Inferior parietal cortex (tissue), 1 donor: Measurements from ENCODE around the gene MEPCE.
A peak's percentile ranks its signal among the peaks of the same experiment; 100 is the strongest.
"Not testable (repeated sequence)": the region's sequence is repeated elsewhere in the genome, so short reads cannot be mapped to it uniquely, and the experiment has no call there.

Experiments used
- DNase-seq: peaks from one replicate; pipeline ENCODE4 v3.0.0-alpha.2; 2016; ENCODE audit errors: extremely low spot score

The MEPCE gene

GRCh38 chr7:100429637-100430492, at the start of gene MEPCE:
TSS of gene MEPCE (plus strand) at chr7:100429831. CDS start at chr7:100430019, 188 bp downstream.
- peak; percentile 94 for DNase-seq

- no peak for DNase-seq
Measured at GRCh38 chr7:100380196-100380595, 49.4 kb upstream of the MEPCE start.

- not testable (repeated sequence) for DNase-seq
Measured at GRCh38 chr7:100381531-100382233, 47.9 kb upstream of the MEPCE start.

GRCh38 chr7:100382234-100382853, 47.3 kb upstream of the MEPCE start:
- DNase-seq, result not testable (repeated sequence)

- DNase-seq, result no peak
Measured at GRCh38 chr7:100384628-100385294, 44.9 kb upstream of the MEPCE start.

- DNase-seq, result no peak
Measured at GRCh38 chr7:100386940-100387339, 42.7 kb upstream of the MEPCE start.

GRCh38 chr7:100387695-100388094, 41.9 kb upstream of the MEPCE start:
- no peak for DNase-seq

GRCh38 chr7:100389437-100390088, 40.1 kb upstream of the MEPCE start:
- DNase-seq, result no peak

GRCh38 chr7:100390286-100391009, 39.2 kb upstream of the MEPCE start:
- DNase-seq, result no peak

- no peak for DNase-seq
Measured at GRCh38 chr7:100393233-100393905, 36.3 kb upstream of the MEPCE start.

GRCh38 chr7:100394077-100394476, 35.6 kb upstream of the MEPCE start:
- no peak for DNase-seq

- no peak for DNase-seq
Measured at GRCh38 chr7:100396421-100396982, 33.1 kb upstream of the MEPCE start.

GRCh38 chr7:100397315-100398081, 32.1 kb upstream of the MEPCE start:
- no peak for DNase-seq

GRCh38 chr7:100398239-100398638, 31.4 kb upstream of the MEPCE start:
- DNase-seq, result no peak

GRCh38 chr7:100400041-100400440, 29.6 kb upstream of the MEPCE start:
- DNase-seq, result no peak

- DNase-seq, result no peak
Measured at GRCh38 chr7:100400656-100401055, 29.0 kb upstream of the MEPCE start.

GRCh38 chr7:100401811-100402210, 27.8 kb upstream of the MEPCE start:
- DNase-seq, result no peak

- no peak for DNase-seq
Measured at GRCh38 chr7:100402241-100402640, 27.4 kb upstream of the MEPCE start.

GRCh38 chr7:100406767-100407166, 22.9 kb upstream of the MEPCE start:
- DNase-seq, result no peak
